GM21367 (cell line): ENCODE data around the gene GRHL3.

ENCODE experiments used
- ATAC-seq: cut with Tn5 transposase; IDR thresholded peaks from one replicate; pipeline ENCODE4 v1.9.1; 2021; ENCODE audit not compliant: unreplicated experiment

GRHL3 gene

DNA sequence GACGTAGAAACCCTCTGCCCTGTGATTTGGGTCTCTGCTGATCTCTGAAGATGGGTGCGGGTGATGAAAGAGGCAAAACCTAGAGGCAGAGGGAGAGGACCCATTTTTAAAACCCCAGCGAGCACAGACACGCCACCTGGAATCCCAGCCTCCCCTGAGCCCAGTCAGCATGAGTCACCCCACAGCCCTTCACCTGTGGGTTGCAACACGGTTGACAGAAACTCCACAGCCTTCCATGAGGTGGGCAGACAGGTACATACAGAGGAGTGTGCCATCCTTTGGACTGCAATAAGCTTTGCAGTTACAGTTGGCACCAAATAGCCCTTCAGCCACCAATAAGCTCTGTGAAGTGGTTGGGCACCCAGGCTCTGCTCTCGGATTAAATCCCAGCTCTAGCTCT lies 2.1 kb upstream of the GRHL3 start:
- no peak for ATAC-seq

DNA sequence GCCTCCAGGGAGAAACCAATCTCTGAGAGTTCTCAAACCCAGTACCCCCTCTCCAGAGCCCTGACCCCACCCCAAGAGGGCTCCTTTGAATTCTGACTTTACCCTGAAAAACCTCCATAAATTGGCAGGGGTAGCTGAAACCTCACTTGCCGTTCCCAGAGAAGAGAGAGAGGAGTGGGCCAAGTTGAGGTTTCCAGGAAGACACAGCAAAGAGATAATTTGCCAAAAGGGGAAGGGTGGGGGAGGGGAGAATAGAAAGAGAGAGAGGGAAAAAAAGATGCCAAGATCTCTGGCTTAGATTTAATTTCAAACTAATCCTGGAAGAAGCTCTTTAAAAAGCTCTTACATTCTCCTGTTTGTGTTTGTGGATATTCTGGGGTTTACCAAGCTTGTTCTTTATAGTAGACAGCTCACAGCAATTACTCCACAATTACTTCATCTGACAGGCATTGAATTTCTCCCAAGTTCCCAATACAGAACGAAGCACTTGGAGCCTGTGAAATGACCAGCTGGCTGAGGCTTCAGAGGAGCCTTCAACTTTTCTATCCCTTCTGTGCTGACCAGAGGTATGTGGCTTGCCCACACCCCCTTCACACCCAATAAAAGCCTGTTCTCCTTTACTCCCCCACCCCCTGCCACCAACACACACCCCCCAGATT lies 1.1 kb upstream of the GRHL3 start:
- ATAC-seq: no peak

DNA sequence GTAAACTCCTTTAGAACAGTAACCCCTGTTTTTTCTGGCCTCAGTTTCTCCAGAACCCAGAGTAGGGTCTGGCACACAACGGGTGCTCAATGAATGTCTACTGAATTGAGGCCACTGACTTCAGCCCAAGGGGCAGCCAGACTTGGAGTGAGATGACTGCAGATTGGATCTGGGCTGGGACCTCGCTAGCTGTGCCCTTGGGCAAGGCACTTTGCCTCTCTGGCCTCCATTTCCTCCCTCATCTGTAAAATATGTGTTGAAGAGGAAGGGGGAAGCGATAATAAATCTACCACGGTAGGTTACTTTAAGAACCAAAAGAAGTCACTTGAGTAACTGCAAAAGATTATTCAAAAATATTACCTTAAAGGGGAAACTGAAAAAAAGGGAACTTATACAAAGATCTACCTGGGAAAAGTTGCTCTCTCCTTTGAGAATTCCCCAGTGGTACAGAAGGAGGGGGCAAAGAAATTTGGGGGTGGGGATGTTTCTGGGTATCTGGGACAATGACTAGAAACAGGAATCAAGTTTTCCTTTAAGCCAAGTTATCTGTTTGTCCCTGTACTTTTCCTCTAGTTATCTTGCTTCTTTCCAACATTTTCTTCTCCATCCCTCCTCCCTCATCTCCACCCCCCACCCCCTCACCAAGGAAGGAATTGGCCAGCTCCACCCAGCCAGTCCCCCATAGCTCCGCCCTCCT lies 394 bp upstream of the GRHL3 start:
- ATAC-seq: no peak

DNA sequence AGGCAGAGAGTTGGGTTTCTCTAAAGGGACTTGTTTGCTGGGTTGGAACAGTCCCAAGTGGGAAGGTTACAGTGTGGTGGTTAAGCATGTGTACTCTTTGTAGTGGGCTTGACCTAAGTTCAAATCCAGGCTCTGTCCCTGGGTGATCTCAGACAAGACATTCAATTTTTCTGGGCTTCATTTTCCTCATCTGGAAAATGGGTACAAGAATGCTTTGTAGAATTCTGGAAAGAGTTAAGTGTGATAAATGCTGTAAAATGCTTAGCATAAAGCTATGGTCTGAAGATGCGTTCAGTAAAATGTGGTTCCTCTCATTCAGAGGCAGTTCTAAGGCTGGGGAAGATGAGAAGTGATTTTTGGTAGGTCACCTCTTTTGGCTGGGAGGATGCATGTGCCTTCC lies 805 bp downstream of the GRHL3 start:
- ATAC-seq: no peak

DNA sequence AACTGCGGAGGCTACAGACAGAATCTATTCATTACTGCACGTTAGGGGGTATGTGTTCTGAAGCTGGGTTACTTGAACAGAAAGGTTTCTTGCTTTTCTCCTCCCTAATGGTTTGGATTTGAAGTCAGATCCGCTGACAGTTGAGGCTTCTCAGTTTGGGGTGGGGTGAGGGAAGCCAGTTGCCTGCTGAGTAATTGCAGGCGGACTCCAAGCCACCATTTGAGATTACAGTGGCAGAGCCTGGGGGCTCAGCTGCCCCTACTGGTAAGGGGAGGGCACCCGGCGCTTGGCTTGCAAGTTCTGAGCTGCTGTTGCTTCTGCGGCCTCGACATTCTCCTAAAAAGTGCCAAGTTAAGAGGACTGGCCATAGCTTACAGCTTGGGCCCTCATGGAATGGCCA lies 2.0 kb downstream of the GRHL3 start:
- ATAC-seq: no peak

DNA sequence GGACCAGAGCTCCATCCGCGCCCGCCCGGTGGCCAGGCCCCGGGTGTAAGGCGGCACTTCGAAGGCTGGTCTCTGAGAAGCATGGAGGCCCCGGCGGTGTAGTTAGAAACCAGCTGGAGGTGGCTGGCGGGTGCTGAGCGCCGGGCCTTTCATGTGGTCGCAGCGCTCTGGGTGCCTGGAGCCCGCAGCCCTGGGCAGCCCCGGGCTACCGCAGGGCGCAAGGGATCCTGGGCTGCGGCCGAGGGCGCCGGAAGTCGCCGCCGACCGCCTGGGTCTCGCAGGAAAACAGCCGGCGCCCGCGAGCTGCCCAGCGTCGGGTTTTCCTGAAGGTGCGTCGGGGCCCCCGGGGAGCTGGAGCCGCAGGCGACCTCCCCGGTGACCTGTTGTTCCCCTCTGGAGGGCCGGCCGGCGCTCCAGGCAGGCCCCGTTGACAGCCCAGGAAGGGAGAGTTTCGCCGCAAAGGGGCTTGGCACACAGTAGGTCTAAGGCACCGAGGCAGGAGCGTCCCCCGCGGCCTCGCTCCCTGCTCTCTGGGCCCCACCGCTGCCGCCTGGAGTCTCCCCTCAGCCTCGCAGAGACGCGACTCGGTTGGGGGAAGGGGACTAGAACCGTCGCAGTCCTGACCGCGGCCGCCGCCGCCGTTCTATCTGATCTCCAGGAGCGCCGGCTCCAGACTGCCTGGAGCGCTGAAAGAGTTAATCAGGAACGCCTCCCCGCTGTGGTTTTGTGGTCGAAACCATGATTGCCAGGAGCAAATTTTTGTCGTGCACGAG lies 2.7 kb downstream of the GRHL3 start:
- ATAC-seq: no peak

DNA sequence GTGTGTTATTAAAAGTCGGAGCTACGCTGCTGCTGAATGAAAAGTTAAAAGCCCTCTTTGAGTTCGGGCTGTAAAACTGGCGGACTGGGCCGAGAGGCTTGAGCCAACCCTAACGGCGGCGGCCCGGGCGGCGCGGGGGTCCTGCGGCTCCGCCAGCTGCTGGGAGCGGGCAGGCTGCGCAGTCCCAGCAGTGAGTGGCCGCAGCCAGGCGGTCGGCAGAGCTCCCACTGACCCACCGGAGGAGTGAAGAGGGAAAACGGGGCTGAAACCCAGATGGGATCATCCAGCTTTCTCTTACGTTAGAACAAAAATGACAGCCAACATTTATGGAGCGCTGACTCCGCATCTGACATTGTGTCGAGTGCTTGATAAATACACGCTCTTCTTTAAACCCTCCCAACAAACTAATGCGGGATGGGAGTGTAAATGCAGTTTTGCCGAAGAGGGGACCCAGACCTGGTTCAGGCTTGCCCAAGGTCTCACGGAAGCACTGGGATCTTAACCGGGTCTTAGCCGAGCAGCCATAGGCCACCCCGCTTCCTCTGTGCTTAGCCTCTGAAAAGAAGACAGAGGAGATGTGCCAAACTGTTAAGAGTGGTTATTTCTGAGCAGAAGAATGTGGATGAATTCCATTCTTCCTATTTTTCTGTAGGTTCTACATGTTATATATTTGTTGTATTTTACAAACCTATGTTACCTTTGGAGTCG lies 3.5 kb downstream of the GRHL3 start:
- ATAC-seq: no peak

DNA sequence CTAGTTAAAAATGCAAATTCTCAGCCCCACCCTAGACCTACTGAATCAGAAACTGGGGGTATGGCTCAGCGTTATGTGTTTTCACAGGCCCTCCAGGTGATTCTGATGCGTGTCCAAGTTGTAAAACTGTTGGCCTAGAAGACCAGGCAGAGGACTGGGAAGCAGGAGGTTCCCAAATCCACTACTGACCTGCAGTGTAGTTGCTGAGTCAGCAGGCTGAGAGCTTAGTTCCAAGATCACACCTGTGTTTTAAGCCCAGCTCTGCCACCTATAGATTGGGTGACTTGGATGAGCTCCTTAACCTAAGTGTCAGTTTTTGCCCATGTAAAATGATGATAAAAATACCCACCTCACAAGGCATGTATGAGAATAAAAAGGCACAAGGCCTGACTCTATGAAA lies 4.1 kb downstream of the GRHL3 start:
- ATAC-seq: no peak

DNA sequence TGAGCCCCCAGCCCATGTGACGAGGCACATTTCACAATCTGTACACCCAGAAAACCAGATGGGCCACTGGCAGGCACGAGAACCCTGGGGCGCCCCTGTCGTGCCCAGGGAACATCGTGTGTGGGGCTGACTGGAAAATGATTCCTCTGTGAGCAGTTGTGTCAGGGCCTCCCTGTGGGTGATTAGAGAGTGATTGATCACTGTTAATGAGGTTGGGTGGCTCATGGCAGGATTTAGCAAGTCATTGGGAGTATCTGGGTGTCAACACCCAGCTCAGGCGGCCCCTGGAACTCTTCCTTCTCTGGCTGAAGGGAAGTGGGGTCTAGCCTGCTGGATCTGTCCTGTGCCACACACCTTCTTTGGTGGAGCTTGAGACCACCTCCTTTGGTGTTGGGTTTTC lies 5.7 kb downstream of the GRHL3 start:
- no peak for ATAC-seq

DNA sequence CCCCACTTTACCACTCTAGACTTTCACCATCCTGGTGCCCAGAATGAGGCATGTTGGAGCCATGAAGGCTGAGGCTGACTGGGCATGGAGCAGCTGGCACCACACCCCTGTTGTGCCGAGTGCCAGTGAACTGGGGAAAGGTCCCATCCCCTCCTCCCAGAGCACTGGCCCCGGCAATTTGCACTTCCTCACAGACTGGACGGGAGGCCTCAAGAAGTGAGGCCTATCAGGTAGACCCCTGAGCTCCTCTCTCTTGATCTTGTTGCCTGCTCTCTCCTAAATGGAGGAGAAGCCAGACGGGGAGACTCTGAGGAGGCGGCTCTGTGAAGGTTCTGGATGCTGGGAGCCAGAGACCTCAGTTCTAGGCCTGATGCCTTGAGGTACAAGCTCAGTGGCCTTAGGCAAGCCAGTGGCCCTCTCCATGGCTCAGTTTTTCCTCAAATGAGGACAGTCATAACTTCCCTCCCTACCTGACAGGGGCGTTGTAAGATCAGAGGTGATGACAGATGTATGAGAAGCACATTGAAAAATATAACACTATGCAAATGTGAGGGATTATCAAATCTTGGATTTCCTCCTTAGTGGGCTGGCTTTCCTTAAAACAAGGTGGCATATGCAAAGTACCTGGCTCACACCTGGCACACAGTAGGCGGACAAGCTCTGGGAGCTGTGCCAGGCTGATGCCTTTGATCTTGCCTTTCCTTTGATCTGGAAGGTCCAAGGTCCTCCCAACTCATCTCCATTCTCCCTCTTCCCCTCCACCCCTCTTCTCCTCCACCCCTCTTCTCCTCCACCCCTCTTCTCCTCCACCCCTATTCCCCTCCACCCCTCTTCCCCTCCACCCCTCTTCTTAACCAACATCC lies 6.7 kb downstream of the GRHL3 start:
- no peak for ATAC-seq

DNA sequence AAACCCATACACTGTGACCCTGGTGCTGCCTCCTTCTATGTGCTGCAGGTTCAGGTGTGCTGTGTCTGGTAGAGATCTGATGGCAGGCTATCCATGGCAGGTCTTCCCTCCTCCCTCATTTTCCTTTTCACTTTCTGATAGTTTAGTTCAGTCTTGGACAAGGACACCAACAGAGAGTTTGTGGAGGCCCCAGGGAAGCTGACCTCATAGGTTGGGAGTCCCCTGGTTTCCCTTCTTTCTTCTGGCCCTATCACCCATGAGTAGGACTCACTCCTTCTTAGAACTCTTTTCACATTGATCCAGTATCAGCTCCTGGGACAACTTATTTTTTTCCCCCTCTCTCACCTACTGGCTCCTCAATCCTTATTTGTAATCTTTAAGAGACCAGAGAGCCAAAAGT lies 8.3 kb downstream of the GRHL3 start:
- ATAC-seq: no peak

DNA sequence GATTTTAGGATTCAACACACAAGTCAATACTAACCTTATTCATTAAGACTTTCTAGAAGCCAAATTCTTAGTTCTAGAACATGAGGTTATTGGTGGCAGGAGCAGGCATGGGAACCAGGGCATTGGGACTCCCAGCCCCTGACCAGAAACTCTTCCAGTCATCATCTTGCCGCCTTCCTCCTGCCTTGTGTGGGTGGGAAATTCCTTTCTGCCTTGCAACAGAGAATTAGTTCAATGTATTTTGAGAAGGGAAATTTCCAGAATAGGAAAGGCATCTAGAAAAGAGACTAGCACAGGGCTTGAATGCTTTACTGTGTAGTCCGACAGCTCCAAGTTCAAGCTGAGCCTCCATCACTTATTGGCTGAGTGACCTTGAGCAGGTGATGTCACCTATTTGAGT lies 8.7 kb downstream of the GRHL3 start:
- no peak for ATAC-seq

DNA sequence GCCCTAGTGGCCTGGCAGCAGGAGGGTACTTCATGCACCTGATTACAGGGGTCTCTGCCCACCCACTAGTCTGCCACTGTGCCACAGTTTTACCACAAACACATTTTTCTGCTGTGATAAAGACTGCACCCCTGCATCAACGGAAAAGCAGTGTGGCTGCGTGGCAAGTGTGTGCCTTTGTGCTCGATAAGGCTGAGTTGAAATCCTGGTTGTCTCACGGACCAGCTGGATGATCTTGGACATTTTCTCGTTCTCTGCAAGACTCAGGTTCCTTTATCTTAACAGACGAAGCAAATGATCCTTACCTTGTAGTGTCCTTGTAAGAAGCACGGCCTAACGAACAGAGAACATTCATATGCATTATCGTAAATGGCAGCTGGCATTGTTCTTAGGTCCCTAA lies 10.2 kb downstream of the GRHL3 start:
- ATAC-seq: no peak

DNA sequence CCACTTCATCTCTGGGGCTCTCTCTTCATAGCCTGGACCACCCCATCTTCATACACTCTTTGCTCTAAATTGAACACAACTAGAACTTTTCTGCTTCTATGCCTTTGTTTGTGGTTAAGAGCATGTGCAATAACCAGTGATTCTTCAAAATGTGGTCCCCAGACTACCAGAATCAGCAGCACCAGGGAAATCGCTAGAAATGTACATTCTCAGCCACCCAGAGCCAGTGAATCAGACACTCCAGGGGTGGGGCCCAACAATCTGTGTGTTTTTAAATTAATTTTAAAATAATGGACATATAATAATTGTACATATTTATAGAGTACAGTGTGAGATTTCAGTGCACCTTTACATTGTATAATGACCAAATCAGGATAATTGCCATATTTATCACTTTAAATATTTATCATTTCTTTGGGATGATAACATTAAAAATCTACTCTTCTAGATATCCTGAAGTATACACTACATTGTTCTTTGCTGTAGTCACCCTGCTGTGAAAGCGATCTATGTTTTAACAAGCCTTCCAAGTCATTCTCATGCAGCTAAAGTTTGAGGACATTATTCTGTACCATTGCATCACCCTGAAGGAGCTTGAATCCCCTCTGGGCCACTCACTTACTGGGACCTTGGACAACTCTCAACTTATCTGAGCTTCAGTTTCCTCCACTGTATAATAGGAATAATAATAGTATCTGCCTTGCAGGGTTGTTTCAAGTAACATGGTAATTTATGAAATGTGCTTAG lies 10.8 kb downstream of the GRHL3 start:
- ATAC-seq: no peak

DNA sequence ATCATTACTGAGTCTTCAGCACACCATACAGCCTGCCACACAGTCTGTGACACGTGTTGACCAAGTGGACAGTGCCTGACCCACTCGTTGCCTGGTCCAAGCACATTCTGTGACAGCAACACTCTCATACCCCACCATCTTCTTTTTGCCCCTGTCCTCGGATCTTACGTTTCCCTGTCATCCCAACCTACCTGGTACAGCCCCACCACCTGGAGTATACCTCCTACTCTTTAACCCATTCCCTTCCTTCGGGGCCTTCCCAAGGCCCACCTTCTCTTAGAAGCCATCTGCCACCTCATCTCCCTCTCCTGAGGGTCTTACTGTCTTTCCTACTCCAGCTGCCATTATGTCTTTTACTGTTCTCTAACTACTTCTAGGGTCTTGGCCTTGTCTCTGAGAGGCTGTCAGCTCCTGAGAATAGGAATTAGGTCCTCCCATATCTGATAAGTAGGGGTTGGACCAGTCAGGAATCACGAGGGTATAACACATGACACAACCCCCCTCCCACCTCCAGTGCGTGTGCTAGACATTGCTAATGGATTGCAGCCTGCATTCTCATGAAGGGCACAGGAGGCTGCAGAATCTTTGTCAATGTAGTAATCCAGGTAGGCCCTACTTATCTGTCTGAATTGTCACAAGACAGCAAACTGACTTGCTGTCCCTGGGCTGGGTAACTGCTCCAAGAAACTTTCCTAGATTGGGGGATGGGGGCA lies 13.0 kb downstream of the GRHL3 start:
- no peak for ATAC-seq

DNA sequence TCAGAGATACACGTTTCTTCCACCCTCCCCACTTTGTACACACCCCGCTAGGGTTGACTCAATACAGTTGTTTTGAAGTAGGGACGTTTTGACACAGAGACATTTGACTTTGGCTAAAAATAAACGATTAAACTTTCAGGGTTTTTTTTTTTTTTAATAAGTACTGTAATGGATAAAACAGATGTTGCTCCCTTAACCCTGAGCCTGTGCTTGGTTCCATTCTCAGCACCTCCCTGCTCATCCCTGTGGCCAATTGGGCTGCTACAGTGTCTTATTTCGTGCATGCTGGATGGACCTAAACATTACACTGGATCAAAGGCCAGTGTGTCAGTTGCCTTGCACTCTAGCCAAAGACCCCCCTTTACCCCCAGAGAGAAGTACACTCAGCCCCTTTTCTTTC lies 16.9 kb downstream of the GRHL3 start:
- no peak for ATAC-seq

DNA sequence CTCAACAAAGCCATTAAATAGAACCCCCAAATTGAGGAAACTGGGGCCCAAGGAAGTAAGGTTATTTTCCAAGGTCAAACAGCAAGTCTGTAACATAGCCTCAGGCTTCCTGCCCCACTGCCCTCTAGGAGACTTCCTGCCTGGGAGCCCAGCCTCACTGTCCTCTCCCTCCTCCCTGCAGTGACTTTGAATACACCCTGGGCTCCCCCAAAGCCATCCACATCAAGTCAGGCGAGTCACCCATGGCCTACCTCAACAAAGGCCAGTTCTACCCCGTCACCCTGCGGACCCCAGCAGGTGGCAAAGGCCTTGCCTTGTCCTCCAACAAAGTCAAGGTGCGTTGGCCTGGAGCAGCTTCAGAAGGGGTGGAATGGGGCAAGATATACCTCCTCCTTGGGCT lies 18.3 kb downstream of the GRHL3 start:
- ATAC-seq: no peak

DNA sequence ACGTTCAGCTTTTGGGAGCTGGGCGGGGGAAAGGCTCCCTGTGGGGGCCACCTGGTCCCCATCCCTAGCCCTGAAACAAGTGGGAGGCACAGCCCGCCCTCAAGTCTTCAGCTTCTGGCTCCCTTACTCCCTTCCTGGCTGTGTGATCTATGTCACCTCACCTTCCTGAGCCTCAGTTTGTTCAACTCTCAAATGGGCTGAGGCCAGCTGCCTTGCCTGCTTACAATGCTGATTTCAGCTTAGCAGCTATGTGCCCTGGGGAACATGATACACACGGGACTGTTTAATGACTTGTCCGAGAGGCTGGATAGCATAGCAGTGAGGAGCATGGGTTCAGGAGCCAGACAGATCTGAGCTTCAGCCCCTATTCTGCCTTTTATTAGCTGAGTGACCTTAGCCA lies 19.3 kb downstream of the GRHL3 start:
- ATAC-seq: no peak

DNA sequence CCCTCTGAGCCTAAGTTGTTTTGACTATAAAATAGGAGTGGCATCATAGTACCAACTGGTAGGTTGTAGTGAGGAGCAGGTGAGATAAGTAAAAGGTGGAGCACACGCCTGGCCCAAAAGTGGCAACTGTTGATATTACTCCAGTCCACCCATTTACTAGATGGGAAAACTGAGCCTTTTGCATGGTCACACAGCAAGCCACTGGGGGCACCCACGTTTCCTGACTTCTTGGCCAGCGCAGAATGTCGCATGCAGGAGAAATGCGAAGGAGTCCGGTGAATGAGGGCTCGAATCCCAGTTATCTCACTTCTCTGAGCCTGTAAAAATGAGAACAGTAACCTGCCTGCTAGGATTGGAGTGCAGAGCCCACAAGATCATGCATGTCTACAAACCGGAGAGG lies 20.8 kb downstream of the GRHL3 start:
- no peak for ATAC-seq
